Esophagus squamous epithelium (tissue), 5 donors: ENCODE measurements around the gene REX1BD. TPM values are rescaled to one million over a fixed set of nuclear protein-coding genes. Genes with fewer than 3 reads are reported as not detected.
"Not testable (repeated sequence)": the region's sequence is repeated elsewhere in the genome, so short reads cannot be mapped to it uniquely, and the experiment has no call there.

Experiments
- DNase-seq: peaks from one replicate; lab custom pipeline; 2025; lab: John Stamatoyannopoulos, UW
- H3K27ac ChIP-seq, 4 donors: fragments of 200-600 bp; sonication (generic); one replicate each; pipeline ENCODE4 v1.5.1; 2016 to 2019; ENCODE audit warnings: mild to moderate bottlenecking in 1 of 4
- H3K27me3 ChIP-seq, 4 donors: fragments of 200-600 bp; sonication (generic); 1 replicate in 3 of 4; 2 replicates in 1 of 4; pipeline versions ENCODE4 v1.5.1 to v1.6.0; 2017 to 2021; ENCODE audit warnings: antibody characterized with exemption in 1 of 4
- H3K36me3 ChIP-seq, 3 donors: fragments of 200-600 bp; sonication (generic); one replicate each; pipeline ENCODE4 v1.5.1; 2016 to 2019
- H3K4me1 ChIP-seq, 3 donors: fragments of 200-600 bp; sonication (generic); one replicate each; pipeline ENCODE4 v1.5.1; 2017 to 2019
- H3K4me3 ChIP-seq, 4 donors: fragments of 200-600 bp; sonication (generic); 1 replicate in 3 of 4; 2 replicates in 1 of 4; pipeline ENCODE4 v1.5.1; 2016 to 2019; ENCODE audit warnings: mild to moderate bottlenecking in 2 of 4, moderate library complexity in 1 of 4
- H3K9me3 ChIP-seq, 3 donors: fragments of 200-600 bp; sonication (generic); one replicate each; pipeline ENCODE4 v1.5.1; 2016 to 2019
- POLR2A ChIP-seq, 4 donors: fragments of 450-650 bp; IDR thresholded peaks; one replicate each; pipeline ENCODE4 v1.6.1; 2017; ENCODE audit warnings: antibody characterized with exemption in 4 of 4, mild to moderate bottlenecking in 4 of 4, moderate library complexity in 3 of 4
- WGBS, 2 donors: methylation state at CpG; one replicate each; pipeline ENCODE4 v1.1.5; 2018; 5-methylcytosine and 5-hydroxymethylcytosine counted together
- intact Hi-C: fragments of 100-400 bp; cut with DNase I; formaldehyde crosslinking; loops from one replicate; pipeline ENCODE4 v1.15.0; 2022
- total RNA-seq, 4 donors: library from RNA; depleted of rRNA; stranded (reverse); fragments of >200 nt; gene quantifications; one replicate each; pipeline ENCODE4 v1.1.0, GENCODE V29; 2016
- TF ChIP-seq, protein P1 (sequence below), 6 experiments: fragments of 450-650 bp in 4 of 6; fragments of 200-600 bp in 2 of 6; sonication (generic) in 2 of 6; IDR thresholded peaks; one replicate each; pipeline ENCODE4 v1.5.1; 2016 to 2019; ENCODE audit warnings: antibody characterized with exemption in 6 of 6, mild to moderate bottlenecking in 4 of 6, moderate library complexity in 4 of 6
- donor health status: DM: yes; HTN: yes; CAD: no.

Gene REX1BD
- total RNA-seq, 4 donors from 2014 or later: 46.8 to 69.0 (median 56.6) TPM

DNA sequence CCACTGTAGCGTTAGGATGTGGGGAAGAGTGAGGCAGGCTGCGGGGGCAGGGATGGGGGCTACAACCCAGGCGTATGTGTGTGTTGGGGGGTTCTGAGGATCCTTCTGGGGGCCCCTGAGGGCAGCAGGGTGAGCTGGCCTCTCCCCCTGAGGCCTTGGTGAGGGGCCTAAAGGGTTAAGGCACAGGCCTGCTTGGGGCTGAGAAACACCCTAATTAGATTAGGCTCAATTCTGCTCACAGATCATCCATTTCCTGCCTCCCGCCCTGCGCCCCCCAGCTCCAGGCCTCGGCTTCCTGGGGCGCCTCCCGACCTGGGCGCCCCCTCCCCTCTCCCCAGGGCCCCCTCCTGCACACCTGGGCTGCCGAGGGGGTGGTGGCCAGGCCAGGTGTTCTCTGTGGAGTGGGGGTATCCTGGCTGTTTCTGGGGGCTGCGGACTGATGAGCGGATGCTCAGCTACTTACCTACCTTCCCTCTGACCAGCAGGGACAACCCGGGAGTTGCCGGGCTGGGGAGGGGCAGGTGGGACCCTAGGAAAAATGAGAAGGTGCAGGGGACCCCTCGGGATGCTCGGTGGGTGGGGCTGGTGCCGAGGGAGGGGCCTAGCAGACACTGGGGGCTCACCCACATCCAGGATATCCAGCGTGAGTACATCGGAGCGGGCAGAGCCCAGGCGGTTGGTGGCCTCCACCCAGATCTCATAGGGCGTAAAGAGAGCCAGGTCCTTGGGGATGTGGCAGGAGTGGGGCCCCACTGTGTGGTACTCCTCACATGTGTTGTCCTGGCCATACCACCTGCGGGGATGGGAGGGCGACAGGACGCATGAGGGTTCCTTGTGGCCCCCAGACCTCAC, 9.4 kb downstream of the REX1BD start:
- Histone ChIP-seq H3K27me3 (peaks cover 0 to 75% (median 0%) of the 10 kb centered on the region in 4 donors), H3K4me3 (no peak overlapping the region), H3K36me3 (no peaks in the 10 kb centered on the region), H3K9me3 (no peaks in the 10 kb centered on the region), H3K27ac (no peak overlapping the region), H3K4me1 (peaks cover 12 to 20% (median 19%) of the 10 kb centered on the region in 3 donors)
- intact Hi-C loops: loop anchor here (10.0 kb wide), 1 partner anchor 77 kb away; no protein-coding TSS in a partner anchor
- 68 to 74% methylated on average over 9 to 12 of the region's 25 CpGs for WGBS, 2 donors
- TF ChIP-seq, protein P1, sequence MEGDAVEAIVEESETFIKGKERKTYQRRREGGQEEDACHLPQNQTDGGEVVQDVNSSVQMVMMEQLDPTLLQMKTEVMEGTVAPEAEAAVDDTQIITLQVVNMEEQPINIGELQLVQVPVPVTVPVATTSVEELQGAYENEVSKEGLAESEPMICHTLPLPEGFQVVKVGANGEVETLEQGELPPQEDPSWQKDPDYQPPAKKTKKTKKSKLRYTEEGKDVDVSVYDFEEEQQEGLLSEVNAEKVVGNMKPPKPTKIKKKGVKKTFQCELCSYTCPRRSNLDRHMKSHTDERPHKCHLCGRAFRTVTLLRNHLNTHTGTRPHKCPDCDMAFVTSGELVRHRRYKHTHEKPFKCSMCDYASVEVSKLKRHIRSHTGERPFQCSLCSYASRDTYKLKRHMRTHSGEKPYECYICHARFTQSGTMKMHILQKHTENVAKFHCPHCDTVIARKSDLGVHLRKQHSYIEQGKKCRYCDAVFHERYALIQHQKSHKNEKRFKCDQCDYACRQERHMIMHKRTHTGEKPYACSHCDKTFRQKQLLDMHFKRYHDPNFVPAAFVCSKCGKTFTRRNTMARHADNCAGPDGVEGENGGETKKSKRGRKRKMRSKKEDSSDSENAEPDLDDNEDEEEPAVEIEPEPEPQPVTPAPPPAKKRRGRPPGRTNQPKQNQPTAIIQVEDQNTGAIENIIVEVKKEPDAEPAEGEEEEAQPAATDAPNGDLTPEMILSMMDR (IDR thresholded peaks at IDR 0.05): no peak
- no peak for TF ChIP-seq POLR2A (IDR thresholded peaks at IDR 0.05)
- DNase-seq: no peak

- TF ChIP-seq POLR2A (IDR thresholded peaks at IDR 0.05): no peak
- TF ChIP-seq, protein P1 (IDR thresholded peaks at IDR 0.05): no peak
- Histone ChIP-seq H3K4me3 (no peak overlapping the region), H3K4me1 (peaks cover 8 to 23% (median 15%) of the 10 kb centered on the region in 3 donors), H3K36me3 (no peaks in the 10 kb centered on the region), H3K9me3 (no peaks in the 10 kb centered on the region), H3K27ac (no peak overlapping the region), H3K27me3 (peaks cover 0 to 88% (median 0%) of the 10 kb centered on the region in 4 donors)
- intact Hi-C loops: loop anchor here (10.0 kb wide), 1 partner anchor 75 kb away; no protein-coding TSS in a partner anchor
- 92% methylated on average over 5 of the region's 20 CpGs; no CpG with 5 or more reads in 1 of the 2 donors for WGBS, 2 donors
- DNase-seq: no peak
These were observed 10.9 kb downstream of the REX1BD start for GRCh38 chr19:18599485-18599884.

DNA sequence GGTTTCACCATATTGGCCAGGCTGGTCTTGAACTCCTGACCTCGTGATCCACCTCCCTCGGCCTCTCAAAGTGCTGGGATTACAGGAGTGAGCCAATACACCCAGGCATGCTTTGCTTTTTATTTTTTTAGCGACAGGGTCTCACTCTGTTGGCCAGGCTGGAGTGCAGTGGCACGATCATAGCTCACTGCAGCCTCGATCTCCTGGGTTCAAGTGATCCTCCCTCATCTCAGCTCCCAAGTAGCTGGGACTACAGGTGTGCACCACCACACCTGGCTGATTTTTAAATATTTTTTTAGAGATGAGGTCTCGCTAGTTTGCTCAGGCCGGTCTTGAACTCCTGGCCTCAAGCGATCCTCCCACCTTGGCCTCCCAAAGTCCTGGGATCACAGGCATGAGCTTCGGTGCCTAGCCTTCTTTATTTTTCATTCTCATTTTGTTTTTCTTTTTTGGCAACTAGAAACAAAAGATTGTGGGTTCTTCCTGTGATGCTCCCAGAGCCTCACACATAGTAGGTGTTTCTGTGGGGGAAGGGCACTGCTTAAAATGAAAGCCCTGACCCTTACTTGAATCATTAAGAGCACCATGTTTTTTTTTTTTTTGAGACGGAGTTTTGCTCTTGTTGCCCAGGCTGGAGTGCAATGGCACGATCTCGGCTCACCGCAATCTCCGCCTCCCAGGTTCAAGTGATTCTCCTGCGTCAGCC, 12.2 kb downstream of the REX1BD start:
- 88 to 90% methylated on average over 15 of the region's 15 CpGs for WGBS, 2 donors
- H3K9me3 ChIP-seq: not testable (repeated sequence)
- peaks cover 0 to 88% (median under 1%) of the 10 kb centered on the region in 4 donors for H3K27me3 ChIP-seq

DNA sequence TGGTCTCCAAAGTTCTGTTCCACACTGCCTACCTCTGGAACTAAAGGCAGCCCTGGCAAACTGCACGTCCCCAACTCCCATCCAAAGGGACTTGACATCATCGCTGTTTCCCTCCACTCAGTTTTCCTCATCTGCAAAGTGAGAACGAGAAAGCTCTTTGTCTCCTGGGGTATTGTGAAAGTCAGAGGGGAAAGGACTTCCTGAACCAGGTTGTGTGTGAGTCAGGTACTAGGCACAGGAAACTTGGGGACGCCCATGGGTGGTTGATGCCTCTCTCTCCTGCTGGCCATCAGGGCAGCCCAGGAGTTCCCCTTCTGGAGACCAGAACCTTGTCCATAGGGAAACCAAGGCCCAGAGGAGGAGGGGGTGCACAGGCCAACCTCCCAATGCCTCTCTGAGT, 13.3 kb downstream of the REX1BD start:
- H3K36me3 ChIP-seq: no peaks in the 10 kb centered on the region
- intact Hi-C loops: no loop called here
- H3K27me3 ChIP-seq: peaks cover 0 to 90% (median 2%) of the 10 kb centered on the region in 4 donors
- H3K9me3 ChIP-seq: no peaks in the 10 kb centered on the region
- TF ChIP-seq, protein P1 (IDR thresholded peaks at IDR 0.05): no peak
- TF ChIP-seq POLR2A (IDR thresholded peaks at IDR 0.05): no peak
- 72 to 79% methylated on average over 4 of the region's 4 CpGs for WGBS, 2 donors
- H3K4me3 ChIP-seq: no peak overlapping the region
- peaks cover 5 to 32% (median 10%) of the 10 kb centered on the region in 3 donors for H3K4me1 ChIP-seq
- no peak overlapping the region for H3K27ac ChIP-seq
- DNase-seq: no peak

More for the DNA sequence above, 12.2 kb downstream of the REX1BD start:
- H3K4me1 ChIP-seq: peaks cover 4 to 25% (median 5%) of the 10 kb centered on the region in 3 donors
- H3K36me3 ChIP-seq, H3K4me3 ChIP-seq, intact Hi-C loops, DNase-seq, H3K27ac ChIP-seq: not testable (repeated sequence)

DNA sequence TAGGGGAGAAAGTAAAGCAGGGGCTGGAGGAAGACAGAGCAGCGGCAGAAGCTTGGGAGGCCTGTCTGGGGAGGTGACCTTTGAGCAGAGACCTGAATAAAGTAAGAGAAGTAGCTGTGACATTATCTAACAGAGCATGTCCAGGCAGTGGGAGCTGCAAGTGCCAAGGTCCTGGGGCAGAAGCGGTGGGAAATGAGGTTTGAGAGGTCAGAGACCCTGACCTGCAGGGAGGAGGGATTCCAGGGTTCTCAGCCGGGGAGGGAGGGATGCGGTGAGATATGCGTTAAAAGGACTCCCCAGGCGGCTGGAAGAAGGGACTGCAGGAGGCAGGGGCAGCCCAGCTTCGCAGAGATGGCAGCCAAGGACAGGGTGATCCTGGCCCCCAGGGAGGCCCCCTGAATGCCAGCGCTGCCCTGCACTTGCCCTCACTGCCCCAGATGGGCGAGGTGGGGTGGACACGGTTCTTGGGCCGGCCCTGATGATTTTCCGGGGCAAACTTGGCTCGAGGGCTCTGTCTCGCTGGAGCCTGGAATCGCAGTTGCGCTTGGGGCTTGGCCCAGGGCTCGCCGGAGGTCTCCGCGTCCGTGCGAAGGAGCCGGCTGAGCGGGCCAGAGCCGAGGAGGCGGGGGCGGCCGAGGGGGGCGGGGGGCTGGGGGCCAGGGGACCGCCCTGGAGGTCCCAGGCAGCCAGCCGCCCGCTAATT, 14.8 kb downstream of the REX1BD start:
- peak overlapping the region in 2 of 4 donors; percentile 49 to 63 for H3K4me3 ChIP-seq
- H3K4me1 ChIP-seq: peaks cover 16 to 48% (median 21%) of the 10 kb centered on the region in 3 donors
- intact Hi-C loops: no loop called here
- H3K27ac ChIP-seq: peak overlapping the region in 2 of 4 donors; percentile 60 to 65
- TF ChIP-seq, protein P1 (IDR thresholded peaks at IDR 0.05): peak in 1 of 6 experiments; percentile 21
- no peak for TF ChIP-seq POLR2A (IDR thresholded peaks at IDR 0.05)
- peaks cover 4 to 96% (median 9%) of the 10 kb centered on the region in 4 donors for H3K27me3 ChIP-seq
- H3K36me3 ChIP-seq: no peaks in the 10 kb centered on the region
- no peaks in the 10 kb centered on the region for H3K9me3 ChIP-seq
- no peak for DNase-seq
- 51 to 62% methylated on average over 7 of the region's 32 CpGs for WGBS, 2 donors
